GM10248 (cell line): Measurements from ENCODE around the gene MRPS5.
A peak's percentile ranks its signal among the peaks of the same experiment; 100 is the strongest.

Experiments
- CTCF ChIA-PET: fragments of 300-600 bp; sonication (Branson Sonifier 250); formaldehyde crosslinking; extraction: SDS; loops from one replicate; lab custom pipeline; 2021; ENCODE audit warnings: antibody characterized with exemption; lab: Yijun Ruan, JAX
- POLR2A ChIA-PET: fragments of 350-650 bp; sonication (Branson Sonifier 250); formaldehyde crosslinking; extraction: SDS; loops from one replicate; lab custom pipeline; 2020; ENCODE audit warnings: antibody characterized with exemption; lab: Yijun Ruan, JAX
- DNase-seq: peaks from one replicate; pipeline ENCODE4 v3.0.0; 2012; ENCODE audit errors: extremely low spot score
- TF ChIP-seq, protein P1 (sequence below): IDR thresholded peaks from 2 replicates; pipeline ENCODE4 v1.5.1; 2012; ENCODE audit warnings: mild to moderate bottlenecking, low read depth; ENCODE audit errors: extremely low read depth, missing control alignments, control extremely low read depth

The MRPS5 gene

GRCh38 chr2:95158891-95159619 is 37.4 kb upstream of the MRPS5 start:
- POLR2A ChIA-PET, result interaction anchor here (0.9 kb wide), 1 partner anchor 37 kb away, joined by 3 read pairs; no protein-coding TSS in a partner anchor
- CTCF ChIA-PET, result interaction anchor here (1.0 to 2.7 kb wide), 5 partner anchors 18 to 73 kb away, joined by 3 to 11 read pairs (median 4); partner anchors contain the start of gene MRPS5
- TF ChIP-seq, protein P1, sequence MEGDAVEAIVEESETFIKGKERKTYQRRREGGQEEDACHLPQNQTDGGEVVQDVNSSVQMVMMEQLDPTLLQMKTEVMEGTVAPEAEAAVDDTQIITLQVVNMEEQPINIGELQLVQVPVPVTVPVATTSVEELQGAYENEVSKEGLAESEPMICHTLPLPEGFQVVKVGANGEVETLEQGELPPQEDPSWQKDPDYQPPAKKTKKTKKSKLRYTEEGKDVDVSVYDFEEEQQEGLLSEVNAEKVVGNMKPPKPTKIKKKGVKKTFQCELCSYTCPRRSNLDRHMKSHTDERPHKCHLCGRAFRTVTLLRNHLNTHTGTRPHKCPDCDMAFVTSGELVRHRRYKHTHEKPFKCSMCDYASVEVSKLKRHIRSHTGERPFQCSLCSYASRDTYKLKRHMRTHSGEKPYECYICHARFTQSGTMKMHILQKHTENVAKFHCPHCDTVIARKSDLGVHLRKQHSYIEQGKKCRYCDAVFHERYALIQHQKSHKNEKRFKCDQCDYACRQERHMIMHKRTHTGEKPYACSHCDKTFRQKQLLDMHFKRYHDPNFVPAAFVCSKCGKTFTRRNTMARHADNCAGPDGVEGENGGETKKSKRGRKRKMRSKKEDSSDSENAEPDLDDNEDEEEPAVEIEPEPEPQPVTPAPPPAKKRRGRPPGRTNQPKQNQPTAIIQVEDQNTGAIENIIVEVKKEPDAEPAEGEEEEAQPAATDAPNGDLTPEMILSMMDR, result no peak
- DNase-seq, result peak; percentile 58

- ChIA-PET CTCF (interaction anchor here (1.2 to 2.7 kb wide), 6 partner anchors 17 to 54 kb away, joined by 3 to 11 read pairs (median 4); partner anchors contain the start of gene MRPS5), POLR2A (no interaction called here)
- TF ChIP-seq, protein P1, result no peak
- no peak for DNase-seq
These were observed 36.8 kb upstream of the MRPS5 start for GRCh38 chr2:95158441-95158840.

DNA sequence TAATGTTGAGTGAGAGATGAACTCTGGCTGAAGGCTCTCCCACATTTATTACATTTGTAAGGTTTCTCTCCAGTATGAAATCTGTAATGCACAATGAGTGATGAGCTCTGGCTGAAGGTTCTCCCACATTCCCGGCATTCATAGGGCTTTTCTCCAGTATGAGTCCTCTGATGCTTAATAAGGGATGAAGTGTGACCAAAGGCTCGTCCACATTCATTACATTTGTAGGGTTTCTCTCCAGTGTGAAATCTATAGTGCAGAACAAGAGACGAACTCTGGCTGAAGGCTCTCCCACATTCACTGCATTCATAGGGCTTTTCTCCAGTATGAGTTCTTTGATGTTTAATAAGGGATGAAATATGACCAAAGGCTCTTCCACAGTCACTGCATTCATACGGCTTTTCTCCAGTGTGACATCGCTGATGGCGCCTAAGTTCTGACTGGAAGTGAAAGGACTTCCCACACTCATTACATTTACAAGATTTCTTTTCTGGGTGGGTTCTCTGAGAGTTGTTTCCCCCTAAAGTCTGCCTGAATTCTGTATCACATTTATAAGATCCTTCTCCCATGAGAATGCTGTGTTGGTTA is 27.9 kb upstream of the MRPS5 start:
- no peak for DNase-seq
- CTCF ChIA-PET, result no interaction called here
- TF ChIP-seq, protein P1, result no peak
- POLR2A ChIA-PET, result no interaction called here

DNA sequence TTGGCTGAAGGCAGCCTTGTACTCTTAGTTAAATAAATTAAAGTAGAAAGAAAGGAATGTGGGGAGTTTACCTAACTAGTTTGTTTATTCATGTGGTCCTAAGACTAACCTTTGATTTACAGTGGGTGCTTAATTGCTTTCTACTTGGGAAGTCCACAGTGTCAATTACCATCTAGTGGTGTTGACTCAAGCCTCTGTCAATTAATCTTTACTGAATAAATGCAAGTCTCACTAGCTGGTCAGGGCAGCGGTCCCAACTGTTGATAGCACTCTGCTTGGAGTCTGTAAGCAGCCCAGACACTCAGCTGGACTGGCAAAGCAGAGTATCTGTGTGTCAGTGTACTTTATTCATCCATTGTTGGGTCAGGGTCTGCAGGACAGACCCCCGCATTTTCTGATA is 22.2 kb upstream of the MRPS5 start:
- ChIA-PET CTCF (no interaction called here), POLR2A (no interaction called here)
- TF ChIP-seq, protein P1, result no peak

GRCh38 chr2:95138702-95139101 is 17.1 kb upstream of the MRPS5 start:
- ChIA-PET CTCF (no interaction called here), POLR2A (no interaction called here)
- TF ChIP-seq, protein P1, result no peak
- DNase-seq, result no peak

More for the DNA sequence above, 22.2 kb upstream of the MRPS5 start:
- DNase-seq, result no peak

- TF ChIP-seq, protein P1, result no peak
- CTCF ChIA-PET, result interaction anchor here (1.2 to 4.0 kb wide), 12 partner anchors 12 to 247 kb away, joined by 3 to 23 read pairs (median 4); partner anchors contain the start of genes ZNF2 and ZNF514
- no peak for DNase-seq
- POLR2A ChIA-PET, result interaction anchor here (0.6 kb wide), 2 partner anchors 37 to 43 kb away, joined by 3 read pairs; no protein-coding TSS in a partner anchor
These were observed 566 bp upstream of the MRPS5 start for GRCh38 chr2:95122197-95122551.
